ENCODE measurements around the gene SPRY1. TPM values are rescaled to one million over a fixed set of nuclear protein-coding genes. Genes with fewer than 3 reads are reported as not detected.
A peak's percentile ranks its signal among the peaks of the same experiment; 100 is the strongest.

The SPRY1 gene
- total RNA-seq, 1 experiment from 2014 or later: not detected

DNA sequence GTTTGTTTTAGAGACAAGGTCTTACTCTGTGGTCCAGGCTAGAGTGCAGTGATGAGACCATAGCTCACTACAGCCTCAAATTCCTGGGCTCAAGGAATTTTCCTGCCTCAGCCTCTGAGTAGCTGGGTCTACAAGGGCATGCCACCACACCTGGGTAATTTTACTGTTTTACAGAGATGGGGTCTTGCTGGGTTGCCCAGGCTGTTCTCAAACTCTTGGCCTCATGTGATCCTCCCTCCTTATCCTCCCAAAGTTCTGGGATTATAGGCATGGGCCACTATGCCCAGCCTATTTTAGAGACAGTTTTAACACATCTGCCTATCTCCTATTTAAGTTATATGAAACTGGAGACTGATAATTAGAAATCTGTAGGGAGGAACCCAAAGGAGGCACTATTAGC lies 53.8 kb downstream of the SPRY1 start:
- Histone ChIP-seq H3K36me3 (ENCODE audit: insufficient read depth, low read length) (no peaks in the 10 kb centered on the region), H3K9ac (ENCODE audit: low read length) (no peak overlapping the region), H3K4me1 (ENCODE audit: low read length) (peaks cover 8% of the 10 kb centered on the region), H3K9me2 (replicated peaks; ENCODE audit: insufficient read depth, low read length) (no peaks in the 10 kb centered on the region), H3K27me3 (ENCODE audit: low read length) (no peaks in the 10 kb centered on the region), H2AFZ (ENCODE audit: low read length) (no peak overlapping the region), H3K9me3 (ENCODE audit: low read length) (no peaks in the 10 kb centered on the region), H4K20me1 (ENCODE audit: insufficient read depth, low read depth, low read length) (no peaks in the 10 kb centered on the region), H3K4me3 (ENCODE audit: low read length) (no peak overlapping the region), H3K79me2 (ENCODE audit: low read length) (no peaks in the 10 kb centered on the region), H3K4me2 (ENCODE audit: low read depth, low read length, poor library complexity, severe bottlenecking) (no peak overlapping the region), H3K27ac (ENCODE audit: low read length) (no peak overlapping the region)
- no peak for DNase-seq

- no peaks in the 10 kb centered on the region for H3K79me2 ChIP-seq (ENCODE audit: low read length)
- H3K36me3 ChIP-seq (ENCODE audit: insufficient read depth, low read length): no peaks in the 10 kb centered on the region
- no peak overlapping the region for H2AFZ ChIP-seq (ENCODE audit: low read length)
- DNase-seq: peak; percentile 52
- H3K9ac ChIP-seq (ENCODE audit: low read length): no peak overlapping the region
- no peaks in the 10 kb centered on the region for H3K27me3 ChIP-seq (ENCODE audit: low read length)
- H3K9me2 ChIP-seq (replicated peaks; ENCODE audit: insufficient read depth, low read length): no peaks in the 10 kb centered on the region
- H4K20me1 ChIP-seq (ENCODE audit: insufficient read depth, low read depth, low read length): no peaks in the 10 kb centered on the region
- peaks cover 8% of the 10 kb centered on the region for H3K4me1 ChIP-seq (ENCODE audit: low read length)
- H3K4me2 ChIP-seq (ENCODE audit: low read depth, low read length, poor library complexity, severe bottlenecking): no peak overlapping the region
- H3K4me3 ChIP-seq (ENCODE audit: low read length): no peak overlapping the region
- H3K27ac ChIP-seq (ENCODE audit: low read length): no peak overlapping the region
- no peaks in the 10 kb centered on the region for H3K9me3 ChIP-seq (ENCODE audit: low read length)
These were observed 56.0 kb downstream of the SPRY1 start for GRCh38 chr4:123452616-123453015.

GRCh38 chr4:123453061-123453680 lies 56.6 kb downstream of the SPRY1 start:
- Histone ChIP-seq H3K9me3 (ENCODE audit: low read length) (no peaks in the 10 kb centered on the region), H2AFZ (ENCODE audit: low read length) (no peak overlapping the region), H3K4me1 (ENCODE audit: low read length) (peaks cover 8% of the 10 kb centered on the region), H3K4me2 (ENCODE audit: low read depth, low read length, poor library complexity, severe bottlenecking) (no peak overlapping the region), H3K79me2 (ENCODE audit: low read length) (no peaks in the 10 kb centered on the region), H3K4me3 (ENCODE audit: low read length) (no peak overlapping the region), H3K9ac (ENCODE audit: low read length) (no peak overlapping the region), H3K9me2 (replicated peaks; ENCODE audit: insufficient read depth, low read length) (no peaks in the 10 kb centered on the region), H3K36me3 (ENCODE audit: insufficient read depth, low read length) (no peaks in the 10 kb centered on the region), H3K27me3 (ENCODE audit: low read length) (no peaks in the 10 kb centered on the region), H4K20me1 (ENCODE audit: insufficient read depth, low read depth, low read length) (no peaks in the 10 kb centered on the region), H3K27ac (ENCODE audit: low read length) (no peak overlapping the region)
- DNase-seq: no peak

Data from Karpas-422 (cell line).